ENCODE data around the gene UBE2D2.
A peak's percentile ranks its signal among the peaks of the same experiment; 100 is the strongest.

Gene UBE2D2

GRCh38 chr5:139554264-139554663 lies 6.9 kb upstream of the UBE2D2 start:
- DNase-seq (ENCODE audit: low spot score), result no peak
- in situ Hi-C loops (cut with MboI; ENCODE audit: low sequenced_read_pairs, unreplicated experiment), result no loop called here
- TF ChIP-seq CTCF (IDR thresholded peaks at IDR 0.05; ENCODE audit: borderline replicate concordance, control extremely low read depth, extremely low read depth, insufficient read depth, missing control alignments), result no peak

GRCh38 chr5:139557811-139558210 lies 3.3 kb upstream of the UBE2D2 start:
- no peak for DNase-seq (ENCODE audit: low spot score)
- in situ Hi-C loops (cut with MboI; ENCODE audit: low sequenced_read_pairs, unreplicated experiment), result no loop called here

GRCh38 chr5:139561655-139562451 lies 714 bp downstream of the UBE2D2 start:
- DNase-seq (ENCODE audit: low spot score), result peak; percentile 63
- TF ChIP-seq CTCF (IDR thresholded peaks at IDR 0.05; ENCODE audit: borderline replicate concordance, control extremely low read depth, extremely low read depth, insufficient read depth, missing control alignments), result no peak
- in situ Hi-C loops (cut with MboI; ENCODE audit: low sequenced_read_pairs, unreplicated experiment), result no loop called here

More at GRCh38 chr5:139557811-139558210, 3.3 kb upstream of the UBE2D2 start:
- no peak for TF ChIP-seq CTCF (IDR thresholded peaks at IDR 0.05; ENCODE audit: borderline replicate concordance, control extremely low read depth, extremely low read depth, insufficient read depth, missing control alignments)

GRCh38 chr5:139562847-139563246 lies 1.7 kb downstream of the UBE2D2 start:
- no peak for DNase-seq (ENCODE audit: low spot score)
- no peak for TF ChIP-seq CTCF (IDR thresholded peaks at IDR 0.05; ENCODE audit: borderline replicate concordance, control extremely low read depth, extremely low read depth, insufficient read depth, missing control alignments)
- in situ Hi-C loops (cut with MboI; ENCODE audit: low sequenced_read_pairs, unreplicated experiment), result no loop called here

GRCh38 chr5:139565411-139566305 lies 4.5 kb downstream of the UBE2D2 start:
- DNase-seq (ENCODE audit: low spot score), result peak; percentile 81
- no peak for TF ChIP-seq CTCF (IDR thresholded peaks at IDR 0.05; ENCODE audit: borderline replicate concordance, control extremely low read depth, extremely low read depth, insufficient read depth, missing control alignments)
- in situ Hi-C loops (cut with MboI; ENCODE audit: low sequenced_read_pairs, unreplicated experiment), result no loop called here

- no peak for TF ChIP-seq CTCF (IDR thresholded peaks at IDR 0.05; ENCODE audit: borderline replicate concordance, control extremely low read depth, extremely low read depth, insufficient read depth, missing control alignments)
- in situ Hi-C loops (cut with MboI; ENCODE audit: low sequenced_read_pairs, unreplicated experiment), result no loop called here
- DNase-seq (ENCODE audit: low spot score), result no peak
These were observed 5.5 kb downstream of the UBE2D2 start for GRCh38 chr5:139566611-139567010.

All from GM13976 (cell line).